ENCODE measurements around the gene CLMN. TPM values are rescaled to one million over a fixed set of nuclear protein-coding genes. Genes with fewer than 3 reads are reported as not detected.

The CLMN gene
- total and polyA plus RNA-seq, 2 of the 8 experiments (the other 6 are each of a cell fraction or from before 2014, with no cell fraction given) = 1.6 to 8.2 TPM

GRCh38 chr14:95299271-95299670, 20.4 kb downstream of the CLMN start (continued):
- TF ChIP-seq CHD7 (IDR thresholded peaks at IDR 0.05; ENCODE audit: insufficient replicate concordance, low read length) = no peak
- no peak for TF ChIP-seq NANOG (IDR thresholded peaks at IDR 0.05; ENCODE audit: insufficient read depth, low read depth, low read length, poor library complexity, severe bottlenecking)
- no peak for TF ChIP-seq SP4 (IDR thresholded peaks at IDR 0.05; ENCODE audit: low read length)
- TF ChIP-seq ZNF274 (IDR thresholded peaks at IDR 0.05; ENCODE audit: borderline replicate concordance, extremely low read depth, low read length) = no peak
- no peak for TF ChIP-seq CBX8 (IDR thresholded peaks at IDR 0.05; ENCODE audit: borderline replicate concordance, low read depth, low read length)
- TF ChIP-seq EGR1 (IDR thresholded peaks at IDR 0.05; ENCODE audit: borderline replicate concordance, low read depth, low read length) = no peak
- no peak for TF ChIP-seq NRF1 (IDR thresholded peaks at IDR 0.05; ENCODE audit: low read depth, low read length)
- TF ChIP-seq CREB1 (IDR thresholded peaks at IDR 0.05) = no peak
- TF ChIP-seq SP1 (IDR thresholded peaks at IDR 0.05; ENCODE audit: low read depth, low read length) = no peak
- no peak for TF ChIP-seq TAF1 (IDR thresholded peaks at IDR 0.05; ENCODE audit: low read depth, low read length)
- TF ChIP-seq ASH2L (IDR thresholded peaks at IDR 0.05; ENCODE audit: low read length) = no peak
- TF ChIP-seq JUND (IDR thresholded peaks at IDR 0.05; ENCODE audit: low read length) = no peak
- no peak for TF ChIP-seq SIN3A (conservative IDR thresholded peaks at IDR 0.05 in 1 of 2, IDR thresholded peaks at IDR 0.05 in 1 of 2; ENCODE audit: low read depth in 1 of 2, low read length in 2 of 2)

All from H1 (cell line).